Keratinocyte (primary cell): ENCODE results near the gene TRIM67.

Experiments
- CTCF ChIP-seq, 3 experiments: IDR thresholded peaks in 1 of 3; conservative IDR thresholded peaks in 1 of 3; optimal IDR thresholded peaks in 1 of 3; 2 replicates in 2 of 3; 3 replicates in 1 of 3; pipeline versions ENCODE3 to v1.5.1; 2011; ENCODE audit warnings: low read length in 3 of 3, mild to moderate bottlenecking in 3 of 3, moderate library complexity in 2 of 3, control low read depth in 1 of 3, inconsistent platforms in 1 of 3; ENCODE audit not compliant: insufficient read depth in 2 of 3; ENCODE audit errors: extremely low read depth in 1 of 3
- EZH2 ChIP-seq: IDR thresholded peaks from one replicate; pipeline ENCODE4 v1.6.1; 2012; ENCODE audit warnings: inconsistent platforms, mild to moderate bottlenecking, low read length, moderate library complexity

DNA sequence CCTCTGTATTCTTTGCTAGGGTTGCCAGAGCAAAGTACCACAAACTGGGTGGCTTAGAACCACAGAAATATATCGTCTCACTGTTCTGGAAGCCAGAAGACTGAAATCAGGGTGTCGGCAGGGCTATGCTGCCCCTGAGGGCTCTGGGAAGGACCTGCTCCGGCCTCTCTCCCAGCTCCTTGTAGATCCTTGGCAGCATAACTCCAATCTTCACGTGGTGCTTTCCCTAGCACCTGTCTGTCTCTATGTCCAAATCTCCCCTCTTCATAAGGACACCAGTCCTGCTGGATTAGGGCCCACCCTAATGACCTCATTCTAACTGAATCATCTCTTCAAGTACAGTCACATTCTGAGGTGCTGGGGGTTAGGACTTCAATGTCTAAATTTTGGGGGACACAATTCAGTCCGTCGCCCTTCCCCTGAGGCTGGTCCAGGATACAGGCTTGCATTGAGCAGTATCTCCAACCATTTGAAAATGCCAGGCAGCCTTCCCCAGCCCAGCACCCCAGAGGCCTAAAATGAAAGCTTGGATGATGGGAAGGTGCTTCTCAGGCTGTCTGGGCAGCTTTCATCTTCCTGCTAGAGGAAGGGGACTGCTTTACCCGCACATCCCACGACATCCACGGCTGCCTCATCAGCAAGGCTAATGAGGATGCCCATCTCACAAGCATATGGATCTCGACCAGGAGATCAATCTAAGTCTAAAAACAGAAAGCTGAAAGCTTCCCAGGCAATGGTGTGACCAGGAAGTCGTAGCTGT lies 24.7 kb downstream of the TRIM67 start:
- TF ChIP-seq CTCF (optimal IDR thresholded peaks at IDR 0.05 in 1 of 3, IDR thresholded peaks at IDR 0.05 in 1 of 3, conservative IDR thresholded peaks at IDR 0.05 in 1 of 3; ENCODE audit: extremely low read depth in 1 of 3, insufficient read depth in 2 of 3, low read length in 3 of 3): no peak
- TF ChIP-seq EZH2: no peak
